WTC11 (cell line): ENCODE measurements around the gene TNNT2. TPM values are rescaled to one million over a fixed set of nuclear protein-coding genes. Genes with fewer than 3 reads are reported as not detected.

ENCODE experiments used
- ATAC-seq: fragments of 200-7000 bp; cut with Tn5 transposase; 2 replicates; pipeline ENCODE4 v1.10.0; 2021; ENCODE audit warnings: mild to moderate bottlenecking, moderate library complexity
- CTCF ChIA-PET: fragments of 300-600 bp; sonication (Branson Sonifier 250); formaldehyde crosslinking; loops from one replicate; lab custom pipeline; 2021; ENCODE audit warnings: antibody characterized with exemption; lab: Charles Lee
- POLR2A ChIA-PET: fragments of 350-600 bp; sonication (Branson Sonifier 250); formaldehyde crosslinking; loops from one replicate; lab custom pipeline; 2021; ENCODE audit warnings: antibody characterized with exemption; lab: Charles Lee
- DNase-seq: peaks from one replicate; pipeline ENCODE4 v3.0.0; 2021; ENCODE audit warnings: low spot score
- H3K27ac Mint-ChIP-seq: 2 replicates; pipeline ENCODE4 v1.8.0; 2021; ENCODE audit warnings: mixed read lengths
- H3K27me3 Mint-ChIP-seq: 2 replicates; pipeline ENCODE4 v1.8.0; 2021; ENCODE audit warnings: low read depth, mild to moderate bottlenecking, moderate library complexity, mixed read lengths
- H3K36me3 Mint-ChIP-seq: 2 replicates; pipeline ENCODE4 v1.8.0; 2021; ENCODE audit warnings: mixed read lengths
- H3K4me1 Mint-ChIP-seq: 2 replicates; pipeline ENCODE4 v1.8.0; 2022; ENCODE audit warnings: mixed read lengths
- H3K4me3 Mint-ChIP-seq: 2 replicates; pipeline ENCODE4 v1.8.0; 2021; ENCODE audit warnings: mild to moderate bottlenecking, moderate library complexity, mixed read lengths
- H3K9me3 Mint-ChIP-seq: 2 replicates; pipeline ENCODE4 v1.8.0; 2021; ENCODE audit warnings: mixed read lengths
- CDX4 ChIP-seq: fragments of 250-450 bp; sonication (Bioruptor Pico); IDR thresholded peaks from 2 replicates; pipeline ENCODE4 v1.9.0; 2021; ENCODE audit warnings: moderate library complexity, mild to moderate bottlenecking, inconsistent platforms, borderline replicate concordance
- CREM ChIP-seq: sonication (generic); formaldehyde crosslinking; IDR thresholded peaks from 2 replicates; pipeline ENCODE4 v1.8.1; 2022; ENCODE audit warnings: mild to moderate bottlenecking, missing genetic modification reagents, moderate library complexity
- EMX1 ChIP-seq: fragments of 250-450 bp; sonication (Bioruptor Pico); IDR thresholded peaks from 2 replicates; pipeline ENCODE4 v1.8.0; 2021; ENCODE audit warnings: mild to moderate bottlenecking
- ESRRA ChIP-seq: sonication (generic); formaldehyde crosslinking; IDR thresholded peaks from 2 replicates; pipeline ENCODE4 v1.8.1; 2022; ENCODE audit warnings: mild to moderate bottlenecking, missing genetic modification reagents, borderline replicate concordance
- FOXJ3 ChIP-seq: sonication (generic); formaldehyde crosslinking; IDR thresholded peaks from 2 replicates; pipeline ENCODE4 v1.9.0; 2021; ENCODE audit warnings: missing genetic modification reagents, mild to moderate bottlenecking, borderline replicate concordance
- FOXK1 ChIP-seq: sonication (generic); formaldehyde crosslinking; IDR thresholded peaks from 2 replicates; pipeline ENCODE4 v1.8.0; 2022; ENCODE audit warnings: mild to moderate bottlenecking, moderate library complexity, missing genetic modification reagents
- GRHL2 ChIP-seq: fragments of 250-450 bp; sonication (Bioruptor Pico); IDR thresholded peaks from 2 replicates; pipeline ENCODE4 v1.8.0; 2022; ENCODE audit warnings: mild to moderate bottlenecking, moderate library complexity; ENCODE audit not compliant: insufficient replicate concordance, severe bottlenecking
- GTF2I ChIP-seq: fragments of 250-450 bp; sonication (Bioruptor Pico); conservative IDR thresholded peaks from 2 replicates; pipeline ENCODE4 v1.4.0; 2021; ENCODE audit warnings: mild to moderate bottlenecking
- PRDM15 ChIP-seq: sonication (generic); formaldehyde crosslinking; IDR thresholded peaks from 2 replicates; pipeline ENCODE4 v1.8.0; 2022; ENCODE audit warnings: missing genetic modification reagents
- PREB ChIP-seq: sonication (generic); formaldehyde crosslinking; IDR thresholded peaks from 2 replicates; pipeline ENCODE4 v1.8.1; 2022; ENCODE audit warnings: mild to moderate bottlenecking, missing genetic modification reagents, moderate library complexity, borderline replicate concordance
- SMAD3 ChIP-seq: sonication (generic); formaldehyde crosslinking; IDR thresholded peaks from 2 replicates; pipeline ENCODE4 v1.8.0; 2022; ENCODE audit warnings: missing genetic modification reagents, mild to moderate bottlenecking, borderline replicate concordance
- SMAD4 ChIP-seq: sonication (generic); formaldehyde crosslinking; IDR thresholded peaks from 2 replicates; pipeline ENCODE4 v1.8.0; 2022; ENCODE audit warnings: mild to moderate bottlenecking, missing genetic modification reagents
- SP1 ChIP-seq: sonication (generic); formaldehyde crosslinking; conservative IDR thresholded peaks from 2 replicates; pipeline ENCODE4 v1.8.1; 2022; ENCODE audit warnings: missing genetic modification reagents
- USF1 ChIP-seq: sonication (generic); formaldehyde crosslinking; IDR thresholded peaks from 2 replicates; pipeline ENCODE4 v1.8.0; 2022; ENCODE audit warnings: mild to moderate bottlenecking, missing genetic modification reagents
- ZNF138 ChIP-seq: sonication (generic); formaldehyde crosslinking; conservative IDR thresholded peaks from 2 replicates; pipeline ENCODE4 v1.8.1; 2022; ENCODE audit warnings: mild to moderate bottlenecking, moderate library complexity, missing genetic modification reagents
- ZNF232 ChIP-seq: sonication (generic); formaldehyde crosslinking; IDR thresholded peaks from 2 replicates; pipeline ENCODE4 v1.8.0; 2022; ENCODE audit warnings: mild to moderate bottlenecking, missing genetic modification reagents
- ZNF281 ChIP-seq: sonication (generic); formaldehyde crosslinking; IDR thresholded peaks from 2 replicates; pipeline ENCODE4 v1.8.0; 2023; ENCODE audit warnings: mild to moderate bottlenecking, missing genetic modification reagents
- total RNA-seq: library from RNA; stranded (reverse); gene quantifications from 3 replicates; pipeline ENCODE4 v1.2.3, GENCODE V29; 2021
- TF ChIP-seq, protein P1 (sequence below): fragments of 250-450 bp; sonication (Bioruptor Pico); IDR thresholded peaks from 2 replicates; pipeline ENCODE4 v2.1.2; 2022; ENCODE audit warnings: mild to moderate bottlenecking, moderate library complexity
- TF ChIP-seq, protein P2 (sequence below): sonication (generic); formaldehyde crosslinking; IDR thresholded peaks from 2 replicates; pipeline ENCODE4 v1.8.0; 2023; ENCODE audit warnings: missing genetic modification reagents, mild to moderate bottlenecking, borderline replicate concordance

The TNNT2 gene
- total RNA-seq, 1 experiment from 2014 or later: 6.1 TPM

DNA sequence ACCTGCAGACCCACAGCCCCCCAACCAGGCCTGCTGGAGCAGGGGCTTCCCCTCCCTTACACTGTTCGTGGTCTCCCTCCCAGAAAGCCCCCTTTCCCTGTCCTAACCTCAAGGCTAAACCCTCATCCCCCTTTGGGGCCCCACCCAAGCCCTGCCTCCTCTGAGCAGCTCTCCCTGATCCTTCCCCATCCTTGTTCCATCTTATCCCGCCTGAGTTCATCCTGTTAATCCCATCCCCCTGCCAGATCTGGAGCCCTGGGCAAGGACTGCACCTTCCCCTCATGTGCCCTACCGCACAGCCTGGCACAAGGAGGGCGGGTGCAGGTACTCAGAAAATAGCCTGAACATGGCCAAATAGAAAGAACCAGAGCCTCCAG lies 6.9 kb upstream of the TNNT2 start (continued):
- TF ChIP-seq PREB (CRISPR knock-in tag) (no peak), ZNF281 (CRISPR knock-in tag) (no peak), ESRRA (no peak), GRHL2 (CRISPR knock-in tag) (no peak)
- TF ChIP-seq, protein P1, sequence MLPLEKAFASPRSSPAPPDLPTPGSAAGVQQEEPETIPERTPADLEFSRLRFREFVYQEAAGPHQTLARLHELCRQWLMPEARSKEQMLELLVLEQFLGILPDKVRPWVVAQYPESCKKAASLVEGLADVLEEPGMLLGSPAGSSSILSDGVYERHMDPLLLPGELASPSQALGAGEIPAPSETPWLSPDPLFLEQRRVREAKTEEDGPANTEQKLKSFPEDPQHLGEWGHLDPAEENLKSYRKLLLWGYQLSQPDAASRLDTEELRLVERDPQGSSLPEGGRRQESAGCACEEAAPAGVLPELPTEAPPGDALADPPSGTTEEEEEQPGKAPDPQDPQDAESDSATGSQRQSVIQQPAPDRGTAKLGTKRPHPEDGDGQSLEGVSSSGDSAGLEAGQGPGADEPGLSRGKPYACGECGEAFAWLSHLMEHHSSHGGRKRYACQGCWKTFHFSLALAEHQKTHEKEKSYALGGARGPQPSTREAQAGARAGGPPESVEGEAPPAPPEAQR: no peak

GRCh38 chr1:201383647-201384405 lies 6.3 kb upstream of the TNNT2 start:
- Mint-ChIP-seq H3K27me3 (no peaks in the 10 kb centered on the region), H3K4me1 (peaks cover 4% of the 10 kb centered on the region), H3K4me3 (no peak overlapping the region), H3K36me3 (peaks cover 6% of the 10 kb centered on the region; the same call in 1 of the 2 replicates), H3K27ac (no peak overlapping the region), H3K9me3 (no peaks in the 10 kb centered on the region)
- DNase-seq: no peak
- no peak for ATAC-seq
- CTCF ChIA-PET: interaction anchor here (1.0 to 2.1 kb wide), 7 partner anchors 8 to 64 kb away, joined by 3 to 10 read pairs (median 3); no protein-coding TSS in a partner anchor
- POLR2A ChIA-PET: interaction anchor here (0.6 kb wide), 1 partner anchor 283 kb away, joined by 3 read pairs; no protein-coding TSS in a partner anchor
- TF ChIP-seq ZNF138 (CRISPR knock-in tag) (no peak), USF1 (CRISPR knock-in tag) (no peak), FOXK1 (CRISPR knock-in tag) (no peak), PRDM15 (no peak), CREM (CRISPR knock-in tag) (no peak), SMAD3 (CRISPR knock-in tag) (no peak), EMX1 (CRISPR knock-in tag) (no peak), SMAD4 (CRISPR knock-in tag) (no peak), SP1 (CRISPR knock-in tag) (no peak), FOXJ3 (no peak), ZNF232 (CRISPR knock-in tag) (no peak), CDX4 (CRISPR knock-in tag) (no peak), GTF2I (CRISPR knock-in tag) (no peak)
- TF ChIP-seq, protein P2, sequence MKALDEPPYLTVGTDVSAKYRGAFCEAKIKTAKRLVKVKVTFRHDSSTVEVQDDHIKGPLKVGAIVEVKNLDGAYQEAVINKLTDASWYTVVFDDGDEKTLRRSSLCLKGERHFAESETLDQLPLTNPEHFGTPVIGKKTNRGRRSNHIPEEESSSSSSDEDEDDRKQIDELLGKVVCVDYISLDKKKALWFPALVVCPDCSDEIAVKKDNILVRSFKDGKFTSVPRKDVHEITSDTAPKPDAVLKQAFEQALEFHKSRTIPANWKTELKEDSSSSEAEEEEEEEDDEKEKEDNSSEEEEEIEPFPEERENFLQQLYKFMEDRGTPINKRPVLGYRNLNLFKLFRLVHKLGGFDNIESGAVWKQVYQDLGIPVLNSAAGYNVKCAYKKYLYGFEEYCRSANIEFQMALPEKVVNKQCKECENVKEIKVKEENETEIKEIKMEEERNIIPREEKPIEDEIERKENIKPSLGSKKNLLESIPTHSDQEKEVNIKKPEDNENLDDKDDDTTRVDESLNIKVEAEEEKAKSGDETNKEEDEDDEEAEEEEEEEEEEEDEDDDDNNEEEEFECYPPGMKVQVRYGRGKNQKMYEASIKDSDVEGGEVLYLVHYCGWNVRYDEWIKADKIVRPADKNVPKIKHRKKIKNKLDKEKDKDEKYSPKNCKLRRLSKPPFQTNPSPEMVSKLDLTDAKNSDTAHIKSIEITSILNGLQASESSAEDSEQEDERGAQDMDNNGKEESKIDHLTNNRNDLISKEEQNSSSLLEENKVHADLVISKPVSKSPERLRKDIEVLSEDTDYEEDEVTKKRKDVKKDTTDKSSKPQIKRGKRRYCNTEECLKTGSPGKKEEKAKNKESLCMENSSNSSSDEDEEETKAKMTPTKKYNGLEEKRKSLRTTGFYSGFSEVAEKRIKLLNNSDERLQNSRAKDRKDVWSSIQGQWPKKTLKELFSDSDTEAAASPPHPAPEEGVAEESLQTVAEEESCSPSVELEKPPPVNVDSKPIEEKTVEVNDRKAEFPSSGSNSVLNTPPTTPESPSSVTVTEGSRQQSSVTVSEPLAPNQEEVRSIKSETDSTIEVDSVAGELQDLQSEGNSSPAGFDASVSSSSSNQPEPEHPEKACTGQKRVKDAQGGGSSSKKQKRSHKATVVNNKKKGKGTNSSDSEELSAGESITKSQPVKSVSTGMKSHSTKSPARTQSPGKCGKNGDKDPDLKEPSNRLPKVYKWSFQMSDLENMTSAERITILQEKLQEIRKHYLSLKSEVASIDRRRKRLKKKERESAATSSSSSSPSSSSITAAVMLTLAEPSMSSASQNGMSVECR: no peak
